Stimulated activated CD8-positive, alpha-beta memory T cell treated with anti-CD3 and anti-CD28 coated beads, Interleukin-4, amount 100 ng/mL, for 4 hours (primary cell): ENCODE measurements around the gene PNPLA2.

Experiments
- DNase-seq, 2 donors: peaks; one replicate each; pipeline ENCODE4 v3.0.0-alpha.2; 2020; ENCODE audit warnings: low read depth in 2 of 2, low spot score in 1 of 2

The PNPLA2 gene

DNA sequence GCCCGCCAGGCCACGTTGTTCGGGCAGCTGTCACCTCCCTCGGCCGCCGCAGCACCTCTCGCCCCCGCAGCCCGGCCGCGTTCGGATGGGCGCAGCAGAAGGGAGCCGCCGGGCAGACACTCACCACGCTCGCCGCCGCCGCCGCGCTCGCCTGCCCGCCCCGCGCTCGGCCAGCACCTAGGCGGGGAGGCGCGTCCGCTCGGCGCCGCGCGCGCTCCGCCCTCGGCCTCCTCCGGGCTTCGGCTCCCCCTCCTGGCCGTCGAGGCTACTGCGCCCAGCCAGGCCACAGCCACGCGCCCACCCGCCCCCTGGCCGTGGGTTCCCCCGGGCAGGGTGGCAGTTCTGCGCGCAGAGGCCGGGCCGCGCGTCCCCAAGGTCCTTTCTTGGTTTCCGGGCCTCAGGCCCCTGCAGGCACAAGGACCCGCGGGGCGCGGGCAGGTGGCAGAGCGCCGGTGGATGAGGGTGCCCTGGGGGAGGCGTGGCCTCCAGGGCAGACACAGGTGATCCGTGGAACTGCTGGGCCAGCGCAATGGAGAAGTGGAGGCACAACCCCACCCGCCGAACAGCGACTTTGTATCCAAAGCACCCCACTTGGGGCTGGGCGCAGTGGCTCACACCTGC is 20.5 kb upstream of the PNPLA2 start, which contains the start of gene SLC25A22:
TSS of gene SLC25A22 (minus strand) at position 189 of the 621 bp plus-strand sequence. CDS start 3,275 bp downstream, outside the sequence.
- DNase-seq = peak; percentile 59 to 63

DNA sequence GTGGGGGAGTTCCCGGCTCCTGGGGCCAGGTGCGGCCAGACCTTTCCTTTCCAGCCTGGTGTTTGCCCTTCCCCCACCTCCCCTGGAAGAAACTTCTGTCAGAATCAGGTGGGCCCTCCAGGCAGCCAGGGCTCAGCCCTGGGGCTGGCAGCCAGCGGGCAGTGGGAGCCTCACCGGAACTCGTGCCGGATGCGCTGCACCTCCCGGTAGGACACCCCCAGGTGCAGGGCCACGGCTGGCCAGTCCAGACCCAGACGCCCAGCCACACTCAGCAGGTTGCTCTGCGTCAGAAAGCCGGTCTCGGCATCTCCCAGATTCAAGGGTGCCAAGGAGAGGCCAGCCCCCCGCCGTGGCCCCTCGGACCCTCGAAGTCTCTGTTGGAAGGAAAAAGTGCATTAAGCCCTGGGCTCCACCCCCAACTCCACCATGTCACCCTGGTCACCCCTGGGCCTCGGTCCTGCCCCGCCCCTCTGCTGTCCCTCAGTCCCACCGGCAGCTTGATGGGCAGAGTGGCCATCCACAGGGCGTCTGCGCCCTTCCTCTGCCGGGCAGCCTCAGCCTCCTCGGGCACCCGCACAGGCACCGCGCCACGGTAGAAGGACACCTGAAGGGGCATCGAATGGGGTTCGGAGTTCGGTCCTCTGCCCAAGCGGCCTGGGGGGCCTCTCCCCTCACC is 18.9 kb upstream of the PNPLA2 start:
- DNase-seq = no peak

DNA sequence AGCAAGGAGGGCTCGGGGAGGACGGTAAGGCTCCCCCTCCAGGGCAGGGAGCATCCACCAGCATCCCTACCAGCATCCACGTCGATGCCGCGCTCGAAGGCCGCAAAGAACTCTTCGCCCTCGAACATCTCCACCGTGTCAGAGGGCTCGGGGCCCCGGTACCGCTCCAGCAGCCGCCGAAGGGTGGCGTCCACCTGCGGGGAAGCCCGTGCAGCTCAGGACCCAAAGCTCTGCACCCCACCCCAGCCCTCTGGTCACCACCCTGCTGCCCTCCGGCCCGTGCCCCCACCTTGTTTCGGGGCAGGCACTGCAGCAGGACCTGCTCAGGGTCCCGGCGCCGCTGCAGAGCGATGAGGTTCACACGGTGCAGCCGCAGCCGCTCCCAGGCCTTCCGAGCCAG is 18.2 kb upstream of the PNPLA2 start:
- no peak for DNase-seq

DNA sequence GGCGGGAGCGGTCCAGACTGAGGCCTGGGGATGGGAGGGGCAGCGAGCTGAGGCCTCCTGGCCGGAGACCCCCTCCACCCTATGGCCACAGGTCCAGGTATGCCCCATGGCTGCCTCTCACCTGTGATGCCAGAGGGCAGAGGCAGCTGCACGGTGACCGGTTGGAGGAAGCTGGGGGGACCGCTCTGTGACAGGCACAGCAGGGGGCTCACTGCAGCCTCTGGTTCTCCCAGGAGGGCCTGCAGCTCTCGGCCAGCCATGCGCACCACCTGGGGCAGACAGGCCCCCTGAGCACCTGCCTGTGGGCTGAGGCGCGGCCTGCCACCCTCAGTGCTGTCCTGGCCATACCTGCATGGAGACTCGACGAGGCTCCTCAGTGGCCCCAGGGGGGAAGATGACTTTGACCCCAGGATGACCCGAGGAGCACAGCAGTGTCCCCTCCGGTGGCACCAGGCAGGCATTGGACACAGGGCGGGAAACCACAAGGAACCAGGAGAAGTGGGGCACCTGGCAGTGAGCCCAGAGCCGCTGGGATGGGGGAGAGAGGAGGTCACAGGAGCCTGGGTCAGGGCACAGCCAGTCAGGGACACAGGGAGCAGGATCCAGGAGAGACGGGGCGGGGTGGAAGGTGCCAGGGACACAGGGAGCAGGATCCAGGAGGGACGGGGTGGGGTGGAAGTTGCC is 17.5 kb upstream of the PNPLA2 start:
- no peak for DNase-seq

DNA sequence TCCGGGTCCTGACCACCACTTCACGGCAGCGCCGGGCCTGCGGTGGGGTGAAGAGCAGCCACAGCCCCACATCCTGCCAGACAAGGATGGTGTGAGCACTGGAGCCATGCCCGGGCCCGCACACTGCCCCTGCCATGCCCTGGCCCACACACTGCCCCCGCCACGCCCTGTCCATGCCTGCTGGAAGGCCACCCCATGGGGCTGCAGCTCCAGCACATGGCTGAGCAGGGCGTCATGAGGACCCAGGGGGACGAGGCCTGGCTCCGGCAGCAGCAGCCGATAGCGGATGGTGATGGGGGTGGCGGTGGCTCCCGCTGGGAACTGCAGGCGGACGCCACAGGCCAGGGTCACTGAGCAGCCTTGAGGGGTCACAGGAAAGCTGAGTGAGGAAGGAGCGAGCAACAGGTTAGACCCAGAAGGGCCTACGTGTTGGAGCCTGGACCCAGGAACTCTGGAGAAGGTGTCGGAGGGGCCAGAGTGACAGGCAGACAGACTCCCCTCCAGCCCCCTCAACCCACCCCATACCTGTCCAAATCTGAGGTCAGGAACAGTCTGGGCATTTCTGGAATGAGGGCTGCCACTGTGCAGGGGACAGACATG is 16.6 kb upstream of the PNPLA2 start:
- no peak for DNase-seq

GRCh38 chr11:802693-803466 is 15.8 kb upstream of the PNPLA2 start:
- no peak for DNase-seq

- no peak for DNase-seq
Observed at GRCh38 chr11:803467-803742, 15.3 kb upstream of the PNPLA2 start.

DNA sequence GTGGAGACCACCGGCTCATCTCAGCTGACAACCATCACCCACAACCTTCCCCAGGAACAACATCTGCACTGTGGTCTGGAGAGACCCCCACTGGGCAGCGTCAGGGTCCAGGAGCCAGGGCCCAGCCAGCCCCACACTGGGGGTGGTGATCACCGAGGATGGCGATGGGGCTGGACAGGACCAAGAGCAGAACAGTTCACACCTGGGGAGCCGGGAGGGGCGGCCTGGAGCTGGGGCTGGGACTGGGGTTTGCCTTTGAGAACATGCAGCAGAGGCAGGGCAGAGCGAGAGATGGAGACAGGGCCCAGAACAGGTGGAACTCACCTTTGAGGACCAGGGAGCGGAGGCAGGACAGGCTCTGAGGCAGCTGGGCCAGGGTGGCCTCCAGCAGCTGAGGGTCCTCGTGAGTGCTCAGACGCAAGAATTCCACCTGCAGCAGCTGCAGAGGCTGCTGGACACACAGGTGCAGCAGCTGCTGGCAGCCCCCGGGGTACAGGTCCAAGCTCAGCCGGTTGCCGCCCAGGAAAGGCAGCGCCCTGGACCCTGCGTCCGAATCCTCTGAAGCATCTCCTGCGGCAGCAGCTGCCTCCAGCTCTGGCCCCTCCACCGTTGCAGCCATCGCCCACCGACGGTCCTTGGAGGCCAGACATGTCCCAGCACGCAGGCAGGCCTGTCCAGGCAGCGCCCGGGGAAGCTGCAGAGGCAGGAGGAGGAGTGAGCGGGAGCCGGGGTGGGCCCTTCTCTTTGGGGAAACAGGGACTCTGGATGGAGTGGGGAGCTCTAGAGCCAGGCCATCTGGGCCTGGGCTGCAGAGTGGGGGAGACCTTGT is 14.7 kb upstream of the PNPLA2 start:
- no peak for DNase-seq

GRCh38 chr11:804599-804964 is 14.1 kb upstream of the PNPLA2 start:
- no peak for DNase-seq

DNA sequence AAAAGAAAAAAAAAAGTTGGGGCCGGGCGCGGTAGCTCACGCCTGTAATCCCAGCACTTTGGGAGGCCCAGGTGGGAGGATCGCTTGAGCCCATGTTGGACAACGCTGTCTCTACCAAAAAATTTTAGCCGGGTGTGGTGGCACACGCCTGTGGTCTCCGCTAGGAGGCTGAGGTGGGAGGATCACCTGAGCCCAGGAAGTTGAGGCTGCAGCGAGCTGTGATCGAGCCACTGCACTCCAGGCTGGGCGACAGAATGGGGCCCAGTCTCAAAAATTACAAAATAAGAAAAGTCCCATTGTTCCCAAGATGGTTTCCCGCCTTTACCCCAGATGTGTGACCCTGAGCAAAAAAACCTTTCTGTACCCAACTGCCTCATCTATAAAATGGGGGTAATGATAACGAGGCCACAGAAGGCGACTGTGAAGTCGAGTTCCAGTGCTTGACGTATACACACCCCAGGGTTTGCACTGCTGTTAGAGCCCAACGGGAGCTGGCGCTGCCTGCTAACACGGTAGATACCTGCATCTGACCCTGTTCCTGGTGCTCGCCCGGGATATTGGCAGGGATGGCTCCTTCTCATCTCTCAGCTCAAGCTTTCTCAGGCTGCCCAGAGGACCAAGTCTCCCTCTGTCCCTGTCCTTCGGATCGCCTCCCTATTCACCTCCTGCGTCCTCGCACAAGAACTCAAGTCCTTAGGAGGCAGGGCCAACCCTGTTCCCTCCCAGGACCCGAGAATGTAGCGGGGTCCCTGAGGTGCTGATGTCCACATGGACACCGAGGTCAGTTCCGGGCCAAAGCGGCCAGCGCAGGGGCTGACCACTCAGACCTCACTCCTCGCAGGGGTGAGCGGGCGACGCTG is 10.1 kb upstream of the PNPLA2 start:
- no peak for DNase-seq

DNA sequence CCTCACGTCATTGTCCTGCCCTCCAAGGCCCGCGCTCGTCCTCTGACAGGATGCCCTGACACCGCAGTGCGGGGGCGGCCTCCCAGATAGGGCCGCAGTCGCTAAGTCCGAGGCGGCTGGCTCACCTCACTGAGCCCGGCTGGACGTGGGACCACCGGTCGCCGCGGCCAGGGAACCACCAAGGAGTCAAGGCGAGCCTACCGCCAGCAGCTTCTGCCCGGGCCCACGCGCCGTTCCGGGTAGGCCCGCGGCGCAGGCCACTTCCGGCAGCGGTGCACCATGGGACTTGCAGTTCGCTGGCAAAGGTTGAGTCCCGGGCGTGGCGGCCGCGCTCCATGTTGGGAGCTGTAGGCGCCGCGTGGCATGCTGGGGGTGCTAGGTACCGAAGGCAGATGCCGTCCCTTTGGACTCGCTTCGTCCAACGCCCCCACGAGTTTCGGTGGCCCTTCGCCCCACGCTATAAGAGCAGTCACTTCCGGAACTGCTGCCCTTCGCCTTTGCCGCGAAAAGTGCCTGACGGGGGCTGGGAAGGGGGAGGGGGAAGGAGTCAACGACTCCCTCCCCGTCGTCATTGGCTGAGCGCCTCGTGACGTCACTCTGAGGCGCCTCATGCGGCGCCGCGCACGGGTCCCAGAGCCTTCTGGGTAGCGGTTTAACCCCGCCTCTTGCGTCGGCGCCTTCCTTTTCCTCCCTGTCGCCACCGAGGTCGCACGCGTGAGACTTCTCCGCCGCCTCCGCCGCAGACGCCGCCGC is 9.3 kb upstream of the PNPLA2 start, which contains the start of gene RPLP2:
TSS of gene RPLP2 (plus strand) at position 681 of the 753 bp plus-strand sequence. CDS start 268 bp downstream, outside the sequence.
- DNase-seq = peak; percentile 96

DNA sequence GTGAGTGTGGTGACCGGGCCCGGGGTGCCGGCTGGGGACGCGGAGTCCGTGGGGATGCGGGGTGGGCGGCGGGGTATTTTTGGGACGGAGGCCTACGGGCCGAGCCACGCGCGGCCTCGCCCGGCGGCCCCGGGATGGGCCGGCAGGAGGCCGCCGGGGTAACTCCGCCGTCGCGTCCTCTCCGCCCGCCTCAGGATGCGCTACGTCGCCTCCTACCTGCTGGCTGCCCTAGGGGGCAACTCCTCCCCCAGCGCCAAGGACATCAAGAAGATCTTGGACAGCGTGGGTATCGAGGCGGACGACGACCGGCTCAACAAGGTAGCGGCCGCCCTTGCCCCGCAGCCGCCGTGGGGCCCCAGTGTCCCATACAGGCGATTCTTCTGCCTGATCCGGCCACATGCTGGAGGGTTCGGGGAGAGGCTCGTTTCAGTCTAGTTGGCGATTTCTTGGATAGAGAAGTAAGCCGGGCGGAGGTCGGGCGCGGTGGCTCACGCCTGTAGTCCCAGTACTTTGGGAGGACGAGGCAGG is 8.6 kb upstream of the PNPLA2 start:
- no peak for DNase-seq

- no peak for DNase-seq
Observed at GRCh38 chr11:811446-812245, 7.1 kb upstream of the PNPLA2 start.

GRCh38 chr11:812390-812789 is 6.3 kb upstream of the PNPLA2 start:
- DNase-seq = no peak

GRCh38 chr11:813072-813455 is 5.7 kb upstream of the PNPLA2 start:
- DNase-seq = no peak

DNA sequence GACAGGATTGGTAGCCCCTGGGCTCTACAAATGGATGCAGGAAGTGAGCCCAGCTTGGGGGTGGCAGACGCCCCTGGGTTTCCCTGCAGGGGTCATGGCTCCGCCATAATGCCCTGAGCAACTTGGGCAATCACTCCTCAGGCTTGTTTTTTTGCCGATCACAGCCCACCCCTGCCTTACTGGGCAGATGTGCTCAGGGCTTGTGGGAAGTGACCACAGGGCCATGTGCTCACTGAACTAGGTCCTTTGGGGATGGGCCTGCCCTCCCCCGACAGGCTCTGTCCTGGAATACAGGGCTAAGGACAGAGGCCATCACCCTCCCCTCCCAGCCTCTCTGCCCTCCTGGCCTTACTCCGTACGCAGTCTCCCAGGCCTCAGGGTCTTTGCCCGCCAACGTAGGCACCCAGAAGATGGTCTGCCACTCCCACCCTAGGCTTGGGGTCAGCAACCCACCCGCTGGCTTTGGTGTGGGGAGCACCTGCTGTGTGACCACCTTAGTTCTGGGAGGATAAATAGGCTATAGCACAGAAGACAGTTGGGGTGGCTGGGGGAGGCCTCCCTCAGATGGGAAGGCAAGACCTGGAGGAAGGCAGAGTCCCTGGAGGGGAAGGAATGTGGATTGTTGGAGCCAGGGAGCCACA is 5.1 kb upstream of the PNPLA2 start:
- DNase-seq = no peak

- no peak for DNase-seq
Observed at GRCh38 chr11:815675-816432, 2.9 kb upstream of the PNPLA2 start.
